ENCODE results near the gene SMG6. TPM values are rescaled to one million over a fixed set of nuclear protein-coding genes. Genes with fewer than 3 reads are reported as not detected.

SMG6 gene
- total and polyA plus RNA-seq, 2 of the 13 experiments (the other 11 are each of a cell fraction or from before 2014, with no cell fraction given), result 4.6 to 14.6 TPM

GRCh38 chr17:2029911-2030778, 273.4 kb downstream of the SMG6 start, which contains the start of gene DPH1 (continued):
- TF ChIP-seq, protein P1, sequence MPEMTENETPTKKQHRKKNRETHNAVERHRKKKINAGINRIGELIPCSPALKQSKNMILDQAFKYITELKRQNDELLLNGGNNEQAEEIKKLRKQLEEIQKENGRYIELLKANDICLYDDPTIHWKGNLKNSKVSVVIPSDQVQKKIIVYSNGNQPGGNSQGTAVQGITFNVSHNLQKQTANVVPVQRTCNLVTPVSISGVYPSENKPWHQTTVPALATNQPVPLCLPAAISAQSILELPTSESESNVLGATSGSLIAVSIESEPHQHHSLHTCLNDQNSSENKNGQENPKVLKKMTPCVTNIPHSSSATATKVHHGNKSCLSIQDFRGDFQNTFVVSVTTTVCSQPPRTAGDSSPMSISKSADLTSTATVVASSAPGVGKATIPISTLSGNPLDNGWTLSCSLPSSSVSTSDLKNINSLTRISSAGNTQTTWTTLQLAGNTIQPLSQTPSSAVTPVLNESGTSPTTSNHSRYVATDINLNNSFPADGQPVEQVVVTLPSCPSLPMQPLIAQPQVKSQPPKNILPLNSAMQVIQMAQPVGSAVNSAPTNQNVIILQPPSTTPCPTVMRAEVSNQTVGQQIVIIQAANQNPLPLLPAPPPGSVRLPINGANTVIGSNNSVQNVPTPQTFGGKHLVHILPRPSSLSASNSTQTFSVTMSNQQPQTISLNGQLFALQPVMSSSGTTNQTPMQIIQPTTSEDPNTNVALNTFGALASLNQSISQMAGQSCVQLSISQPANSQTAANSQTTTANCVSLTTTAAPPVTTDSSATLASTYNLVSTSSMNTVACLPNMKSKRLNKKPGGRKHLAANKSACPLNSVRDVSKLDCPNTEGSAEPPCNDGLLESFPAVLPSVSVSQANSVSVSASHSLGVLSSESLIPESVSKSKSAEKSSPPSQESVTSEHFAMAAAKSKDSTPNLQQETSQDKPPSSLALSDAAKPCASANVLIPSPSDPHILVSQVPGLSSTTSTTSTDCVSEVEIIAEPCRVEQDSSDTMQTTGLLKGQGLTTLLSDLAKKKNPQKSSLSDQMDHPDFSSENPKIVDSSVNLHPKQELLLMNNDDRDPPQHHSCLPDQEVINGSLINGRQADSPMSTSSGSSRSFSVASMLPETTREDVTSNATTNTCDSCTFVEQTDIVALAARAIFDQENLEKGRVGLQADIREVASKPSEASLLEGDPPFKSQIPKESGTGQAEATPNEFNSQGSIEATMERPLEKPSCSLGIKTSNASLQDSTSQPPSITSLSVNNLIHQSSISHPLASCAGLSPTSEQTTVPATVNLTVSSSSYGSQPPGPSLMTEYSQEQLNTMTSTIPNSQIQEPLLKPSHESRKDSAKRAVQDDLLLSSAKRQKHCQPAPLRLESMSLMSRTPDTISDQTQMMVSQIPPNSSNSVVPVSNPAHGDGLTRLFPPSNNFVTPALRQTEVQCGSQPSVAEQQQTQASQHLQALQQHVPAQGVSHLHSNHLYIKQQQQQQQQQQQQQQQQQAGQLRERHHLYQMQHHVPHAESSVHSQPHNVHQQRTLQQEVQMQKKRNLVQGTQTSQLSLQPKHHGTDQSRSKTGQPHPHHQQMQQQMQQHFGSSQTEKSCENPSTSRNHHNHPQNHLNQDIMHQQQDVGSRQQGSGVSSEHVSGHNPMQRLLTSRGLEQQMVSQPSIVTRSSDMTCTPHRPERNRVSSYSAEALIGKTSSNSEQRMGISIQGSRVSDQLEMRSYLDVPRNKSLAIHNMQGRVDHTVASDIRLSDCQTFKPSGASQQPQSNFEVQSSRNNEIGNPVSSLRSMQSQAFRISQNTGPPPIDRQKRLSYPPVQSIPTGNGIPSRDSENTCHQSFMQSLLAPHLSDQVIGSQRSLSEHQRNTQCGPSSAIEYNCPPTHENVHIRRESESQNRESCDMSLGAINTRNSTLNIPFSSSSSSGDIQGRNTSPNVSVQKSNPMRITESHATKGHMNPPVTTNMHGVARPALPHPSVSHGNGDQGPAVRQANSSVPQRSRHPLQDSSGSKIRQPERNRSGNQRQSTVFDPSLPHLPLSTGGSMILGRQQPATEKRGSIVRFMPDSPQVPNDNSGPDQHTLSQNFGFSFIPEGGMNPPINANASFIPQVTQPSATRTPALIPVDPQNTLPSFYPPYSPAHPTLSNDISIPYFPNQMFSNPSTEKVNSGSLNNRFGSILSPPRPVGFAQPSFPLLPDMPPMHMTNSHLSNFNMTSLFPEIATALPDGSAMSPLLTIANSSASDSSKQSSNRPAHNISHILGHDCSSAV (CRISPR knock-in tag; IDR thresholded peaks at IDR 0.05; ENCODE audit: borderline replicate concordance), result no peak
- TF ChIP-seq, protein P2, sequence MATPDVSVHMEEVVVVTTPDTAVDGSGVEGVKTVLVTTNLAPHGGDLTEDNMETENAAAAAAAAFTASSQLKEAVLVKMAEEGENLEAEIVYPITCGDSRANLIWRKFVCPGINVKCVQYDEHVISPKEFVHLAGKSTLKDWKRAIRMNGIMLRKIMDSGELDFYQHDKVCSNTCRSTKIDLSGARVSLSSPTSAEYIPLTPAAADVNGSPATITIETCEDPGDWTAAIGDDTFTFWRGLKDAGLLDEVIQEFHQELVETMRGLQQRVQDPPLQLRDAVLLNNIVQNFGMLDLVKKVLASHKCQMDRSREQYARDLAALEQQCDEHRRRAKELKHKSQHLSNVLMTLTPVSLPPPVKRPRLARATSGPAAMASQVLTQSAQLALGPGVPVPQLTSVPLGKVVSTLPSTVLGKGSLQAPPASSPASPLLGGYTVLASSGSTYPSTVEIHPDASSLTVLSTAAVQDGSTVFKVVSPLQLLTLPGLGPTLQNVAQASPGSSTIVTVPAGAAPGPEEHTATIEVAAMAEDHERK (CRISPR knock-in tag; IDR thresholded peaks at IDR 0.05; ENCODE audit: low read depth), result peak; percentile 83
- no peak for TF ChIP-seq ZBTB34 (CRISPR knock-in tag; IDR thresholded peaks at IDR 0.05)
- TF ChIP-seq ZNF101 (CRISPR knock-in tag; IDR thresholded peaks at IDR 0.05; ENCODE audit: borderline replicate concordance, low read depth), result no peak
- peak; percentile 96 for TF ChIP-seq RBM39 (IDR thresholded peaks at IDR 0.05; ENCODE audit: low read depth, low read length, poor library complexity, severe bottlenecking)
- TF ChIP-seq ZNF772 (CRISPR knock-in tag; IDR thresholded peaks at IDR 0.05), result peak; percentile 74
- no peak for TF ChIP-seq ZNF737 (CRISPR knock-in tag; IDR thresholded peaks at IDR 0.05; ENCODE audit: borderline replicate concordance)
- peak; percentile 20 for TF ChIP-seq SKI (IDR thresholded peaks at IDR 0.05; ENCODE audit: partially characterized antibody)
- no peak for TF ChIP-seq U2AF2 (IDR thresholded peaks at IDR 0.05; ENCODE audit: low read depth, low read length)
- no peak for TF ChIP-seq GLMP (CRISPR knock-in tag; IDR thresholded peaks at IDR 0.05; ENCODE audit: borderline replicate concordance)
- TF ChIP-seq PRMT3 (CRISPR knock-in tag; IDR thresholded peaks at IDR 0.05; ENCODE audit: borderline replicate concordance, low read depth), result no peak
- TF ChIP-seq SP140L (CRISPR knock-in tag; IDR thresholded peaks at IDR 0.05; ENCODE audit: borderline replicate concordance), result peak; percentile 22; the same call in 1 of the 2 replicates
- no peak for TF ChIP-seq ZNF362 (CRISPR knock-in tag; IDR thresholded peaks at IDR 0.05; ENCODE audit: borderline replicate concordance)

All from HepG2 (cell line).